ENCODE results near the gene PPP4R2.

DNA sequence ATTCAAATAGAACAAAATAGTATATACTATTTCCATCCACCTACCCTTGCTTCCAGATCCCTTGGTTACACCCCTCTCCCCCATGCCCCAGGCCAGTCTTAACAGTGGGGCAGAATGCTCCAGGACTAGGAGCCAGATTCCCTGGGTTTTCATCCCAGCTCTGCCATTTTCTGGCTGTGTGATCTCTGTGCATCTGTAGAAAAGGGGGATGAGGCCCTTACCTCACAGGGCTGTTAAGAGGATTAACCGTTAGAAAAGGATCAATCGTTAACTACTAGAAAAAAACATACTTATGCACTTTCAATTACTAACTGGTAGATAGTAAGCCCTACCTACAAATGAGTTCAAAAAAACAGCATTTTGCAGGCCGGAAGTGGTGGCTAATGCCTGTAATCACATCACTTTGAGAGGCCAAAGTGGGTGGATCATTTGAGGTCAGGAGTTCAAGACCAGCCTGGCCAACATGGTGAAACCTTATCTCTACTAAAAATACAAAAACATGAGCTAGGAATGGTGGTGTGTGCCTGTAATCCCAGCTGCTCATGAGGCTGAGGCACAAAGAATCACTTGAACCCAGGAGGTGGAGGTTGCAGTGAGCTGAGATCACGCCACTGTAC lies 76.6 kb downstream of the PPP4R2 start:
- TF ChIP-seq, protein P1, sequence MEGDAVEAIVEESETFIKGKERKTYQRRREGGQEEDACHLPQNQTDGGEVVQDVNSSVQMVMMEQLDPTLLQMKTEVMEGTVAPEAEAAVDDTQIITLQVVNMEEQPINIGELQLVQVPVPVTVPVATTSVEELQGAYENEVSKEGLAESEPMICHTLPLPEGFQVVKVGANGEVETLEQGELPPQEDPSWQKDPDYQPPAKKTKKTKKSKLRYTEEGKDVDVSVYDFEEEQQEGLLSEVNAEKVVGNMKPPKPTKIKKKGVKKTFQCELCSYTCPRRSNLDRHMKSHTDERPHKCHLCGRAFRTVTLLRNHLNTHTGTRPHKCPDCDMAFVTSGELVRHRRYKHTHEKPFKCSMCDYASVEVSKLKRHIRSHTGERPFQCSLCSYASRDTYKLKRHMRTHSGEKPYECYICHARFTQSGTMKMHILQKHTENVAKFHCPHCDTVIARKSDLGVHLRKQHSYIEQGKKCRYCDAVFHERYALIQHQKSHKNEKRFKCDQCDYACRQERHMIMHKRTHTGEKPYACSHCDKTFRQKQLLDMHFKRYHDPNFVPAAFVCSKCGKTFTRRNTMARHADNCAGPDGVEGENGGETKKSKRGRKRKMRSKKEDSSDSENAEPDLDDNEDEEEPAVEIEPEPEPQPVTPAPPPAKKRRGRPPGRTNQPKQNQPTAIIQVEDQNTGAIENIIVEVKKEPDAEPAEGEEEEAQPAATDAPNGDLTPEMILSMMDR (IDR thresholded peaks at IDR 0.05 in 8 of 11, conservative IDR thresholded peaks at IDR 0.05 in 3 of 11): no peak
- TF ChIP-seq POLR2AphosphoS5 (IDR thresholded peaks at IDR 0.05): no peak
